Lower leg skin (tissue), 4 donors: ENCODE results near the gene RRP1B. TPM values are rescaled to one million over a fixed set of nuclear protein-coding genes. Genes with fewer than 3 reads are reported as not detected.

Experiments used
- DNase-seq, 2 donors: peaks; one replicate each; pipeline ENCODE4 v3.0.0-alpha.2; 2019; ENCODE audit warnings: low spot score in 2 of 2
- H3K4me3 ChIP-seq: fragments of 200-600 bp; sonication (generic); 2 replicates; pipeline ENCODE4 v1.5.1; 2017; ENCODE audit warnings: mild to moderate bottlenecking, low read depth; ENCODE audit not compliant: poor library complexity, severe bottlenecking
- CTCF ChIP-seq, 3 donors: fragments of 450-650 bp; IDR thresholded peaks; one replicate each; pipeline ENCODE4 v1.5.1; 2016; ENCODE audit warnings: antibody characterized with exemption in 3 of 3, mild to moderate bottlenecking in 3 of 3, moderate library complexity in 2 of 3
- POLR2A ChIP-seq, 2 donors: fragments of 450-650 bp; IDR thresholded peaks; one replicate each; pipeline ENCODE4 v1.6.1; 2016 to 2017; ENCODE audit warnings: antibody characterized with exemption in 2 of 2, mild to moderate bottlenecking in 1 of 2, moderate library complexity in 1 of 2
- WGBS, 2 donors: methylation state at CpG; one replicate each; pipeline ENCODE4 v1.1.5; 2018; 5-methylcytosine and 5-hydroxymethylcytosine counted together
- intact Hi-C: fragments of 100-400 bp; cut with DNase I; formaldehyde crosslinking; loops from one replicate; pipeline ENCODE4 v1.15.0; 2023; ENCODE audit warnings: low total_unique reads
- total RNA-seq, 4 donors: library from RNA; depleted of rRNA; stranded (reverse); fragments of >200 nt; gene quantifications; one replicate each; pipeline ENCODE4 v1.1.0, GENCODE V29; 2016

RRP1B gene
- total RNA-seq, 4 donors from 2014 or later: 15.4 to 22.2 (median 19.5) TPM

- DNase-seq: no peak
- H3K4me3 ChIP-seq: no peak overlapping the region
- WGBS, 2 donors: 94 to 95% methylated on average over 6 of the region's 6 CpGs
- intact Hi-C loops: no loop called here
- TF ChIP-seq POLR2A (IDR thresholded peaks at IDR 0.05): no peak
- TF ChIP-seq CTCF (IDR thresholded peaks at IDR 0.05): no peak
Measured at GRCh38 chr21:43681650-43682049, 22.3 kb downstream of the RRP1B start.

GRCh38 chr21:43684424-43684823 lies 25.1 kb downstream of the RRP1B start:
- no peak for DNase-seq
- intact Hi-C loops: no loop called here
- H3K4me3 ChIP-seq: no peak overlapping the region
- TF ChIP-seq CTCF (IDR thresholded peaks at IDR 0.05) (no peak), POLR2A (IDR thresholded peaks at IDR 0.05) (no peak)
- WGBS, 2 donors: 79 to 84% methylated on average over 3 of the region's 3 CpGs

GRCh38 chr21:43686811-43687565 lies 27.6 kb downstream of the RRP1B start:
- TF ChIP-seq POLR2A (IDR thresholded peaks at IDR 0.05) (no peak), CTCF (IDR thresholded peaks at IDR 0.05) (no peak)
- DNase-seq: no peak
- intact Hi-C loops: no loop called here
- H3K4me3 ChIP-seq: no peak overlapping the region
- WGBS, 2 donors: 92% methylated on average over 21 of the region's 21 CpGs

GRCh38 chr21:43687566-43688399 lies 28.4 kb downstream of the RRP1B start:
- DNase-seq: no peak
- TF ChIP-seq POLR2A (IDR thresholded peaks at IDR 0.05): no peak
- TF ChIP-seq CTCF (IDR thresholded peaks at IDR 0.05): no peak
- no peak overlapping the region for H3K4me3 ChIP-seq
- 78 to 86% methylated on average over 27 of the region's 27 CpGs for WGBS, 2 donors
- intact Hi-C loops: no loop called here

GRCh38 chr21:43688906-43689305 lies 29.5 kb downstream of the RRP1B start:
- DNase-seq: no peak
- WGBS, 2 donors: 94 to 96% methylated on average over 12 of the region's 12 CpGs
- TF ChIP-seq POLR2A (IDR thresholded peaks at IDR 0.05) (no peak), CTCF (IDR thresholded peaks at IDR 0.05) (no peak)
- intact Hi-C loops: no loop called here
- H3K4me3 ChIP-seq: no peak overlapping the region
